Sciatic nerve (tissue), 2 donors: ENCODE results near the gene GALNT15. TPM values are rescaled to one million over a fixed set of nuclear protein-coding genes. Genes with fewer than 3 reads are reported as not detected.

ENCODE experiments used
- ATAC-seq: fragments of 200-7000 bp; cut with Tn5 transposase; one replicate; pipeline ENCODE4 v1.9.1; 2020; ENCODE audit warnings: mild to moderate bottlenecking, moderate library complexity
- DNase-seq: peaks from one replicate; pipeline ENCODE4 v3.0.0-alpha.2; 2020; ENCODE audit warnings: low spot score
- intact Hi-C: fragments of 100-400 bp; cut with DNase I; formaldehyde crosslinking; loops from one replicate; pipeline ENCODE4 v1.14.2; 2022
- total RNA-seq: library from RNA; stranded (reverse); fragmentation: NEBNext Ultra II Directional; extraction: Animal tissue kit (Norgen Biotek cat#: 25700); gene quantifications from one replicate; pipeline ENCODE4 v1.2.1, GENCODE V29; 2021
- donor health status: DM: no; HTN: no; CAD: no.
- donor health status: DM: no; HTN: no; CAD: no.

GALNT15 gene
- total RNA-seq, 1 donor from 2014 or later = 54.4 TPM

GRCh38 chr3:16182612-16183011 is 8.1 kb downstream of the GALNT15 start:
- ATAC-seq = no peak
- intact Hi-C loops = no loop called here
- no peak for DNase-seq

GRCh38 chr3:16183082-16183481 is 8.6 kb downstream of the GALNT15 start:
- DNase-seq = no peak
- no peak for ATAC-seq
- intact Hi-C loops = no loop called here

- ATAC-seq (peak; percentile 23), DNase-seq (no peak)
- intact Hi-C loops = no loop called here
Measured at GRCh38 chr3:16183601-16184270, 9.3 kb downstream of the GALNT15 start.

- ATAC-seq (no peak), DNase-seq (no peak)
- intact Hi-C loops = no loop called here
Measured at GRCh38 chr3:16186086-16186485, 11.6 kb downstream of the GALNT15 start.

- DNase-seq (no peak), ATAC-seq (no peak)
- intact Hi-C loops = no loop called here
Measured at GRCh38 chr3:16186565-16186964, 12.1 kb downstream of the GALNT15 start.

- intact Hi-C loops = no loop called here
- DNase-seq (no peak), ATAC-seq (no peak)
Measured at GRCh38 chr3:16187213-16187790, 12.8 kb downstream of the GALNT15 start.

- DNase-seq = no peak
- intact Hi-C loops = no loop called here
- no peak for ATAC-seq
Measured at GRCh38 chr3:16188071-16188470, 13.6 kb downstream of the GALNT15 start.

- ATAC-seq (no peak), DNase-seq (no peak)
- intact Hi-C loops = no loop called here
Measured at GRCh38 chr3:16189201-16189600, 14.7 kb downstream of the GALNT15 start.

- no peak for DNase-seq
- intact Hi-C loops = no loop called here
- ATAC-seq = no peak
Measured at GRCh38 chr3:16190704-16191103, 16.2 kb downstream of the GALNT15 start.

- intact Hi-C loops = no loop called here
- no peak for ATAC-seq
- no peak for DNase-seq
Measured at GRCh38 chr3:16191591-16191990, 17.1 kb downstream of the GALNT15 start.

- intact Hi-C loops = no loop called here
- ATAC-seq (no peak), DNase-seq (no peak)
Measured at GRCh38 chr3:16192176-16192811, 17.8 kb downstream of the GALNT15 start.

GRCh38 chr3:16198427-16198826 is 23.9 kb downstream of the GALNT15 start:
- intact Hi-C loops = no loop called here
- ATAC-seq = no peak
- no peak for DNase-seq

GRCh38 chr3:16199769-16200168 is 25.3 kb downstream of the GALNT15 start:
- ATAC-seq (no peak), DNase-seq (no peak)
- intact Hi-C loops = no loop called here

GRCh38 chr3:16200411-16200810 is 25.9 kb downstream of the GALNT15 start:
- ATAC-seq (no peak), DNase-seq (no peak)
- intact Hi-C loops = no loop called here

- DNase-seq (no peak), ATAC-seq (no peak)
- intact Hi-C loops = no loop called here
Measured at GRCh38 chr3:16203031-16203430, 28.6 kb downstream of the GALNT15 start.

GRCh38 chr3:16203671-16204629 is 29.5 kb downstream of the GALNT15 start:
- intact Hi-C loops = no loop called here
- peak; percentile 37 for ATAC-seq
- DNase-seq = no peak

GRCh38 chr3:16204751-16205150 is 30.3 kb downstream of the GALNT15 start:
- ATAC-seq (peak; percentile 36), DNase-seq (no peak)
- intact Hi-C loops = no loop called here

GRCh38 chr3:16205156-16205870 is 30.8 kb downstream of the GALNT15 start:
- intact Hi-C loops = no loop called here
- no peak for DNase-seq
- ATAC-seq = no peak

- intact Hi-C loops = no loop called here
- DNase-seq (no peak), ATAC-seq (no peak)
Measured at GRCh38 chr3:16207031-16207430, 32.6 kb downstream of the GALNT15 start.
